OCI-LY3 (cell line): Measurements from ENCODE around the gene AGAP2.
A peak's percentile ranks its signal among the peaks of the same experiment; 100 is the strongest.

Source experiments
- H2AFZ ChIP-seq: fragments of 200-600, 300-600 bp; shearing (Covaris generic); 2 replicates; pipeline ENCODE4 v1.6.0; 2014; ENCODE audit warnings: antibody characterized with exemption, low read depth, low read length
- H3K27ac ChIP-seq: fragments of 200-600, 300-600 bp; sonication (generic); 2 replicates; pipeline ENCODE4 v1.5.1; 2014; ENCODE audit warnings: mild to moderate bottlenecking, low read length, moderate library complexity, mixed read lengths
- H3K27me3 ChIP-seq: fragments of 200-600, 300-600 bp; sonication (generic); 2 replicates; pipeline ENCODE4 v1.6.1; 2014; ENCODE audit warnings: low read depth, low read length, mixed read lengths
- H3K36me3 ChIP-seq: fragments of 200-600, 300-600 bp; sonication (generic); replicated peaks from 2 replicates; pipeline ENCODE3; 2014; ENCODE audit warnings: low read depth, low read length, mixed read lengths
- H3K4me1 ChIP-seq: fragments of 300-600, 200-600 bp; sonication (generic); 2 replicates; pipeline ENCODE4 v1.6.1; 2014; ENCODE audit warnings: low read length, mixed read lengths
- H3K4me2 ChIP-seq: fragments of 200-600, 300-600 bp; sonication (generic); 2 replicates; pipeline ENCODE4 v1.6.1; 2014; ENCODE audit warnings: low read length, mixed read lengths
- H3K4me3 ChIP-seq: fragments of 300-600, 200-600 bp; sonication (generic); 2 replicates; pipeline ENCODE4 v1.5.1; 2014; ENCODE audit warnings: antibody characterized with exemption, mild to moderate bottlenecking, low read length, moderate library complexity
- H3K79me2 ChIP-seq: fragments of 300-600, 200-600 bp; shearing (Covaris generic); 2 replicates; pipeline ENCODE4 v1.6.1; 2014; ENCODE audit warnings: mild to moderate bottlenecking, low read length, mixed read lengths
- H3K9ac ChIP-seq: fragments of 300-600, 200-600 bp; shearing (Covaris generic); 2 replicates; pipeline ENCODE4 v1.6.0; 2014; ENCODE audit warnings: mild to moderate bottlenecking, low read length, moderate library complexity
- H3K9me3 ChIP-seq: fragments of 200-600, 300-600 bp; shearing (Covaris generic); 2 replicates; pipeline ENCODE4 v1.6.1; 2014; ENCODE audit warnings: low read length, mixed read lengths; ENCODE audit not compliant: insufficient read depth
- H4K20me1 ChIP-seq: fragments of 200-600, 300-600 bp; sonication (generic); 2 replicates; pipeline ENCODE4 v1.6.1; 2016; ENCODE audit warnings: low read length, mixed read lengths; ENCODE audit not compliant: insufficient read depth
- EZH2phosphoT487 ChIP-seq: fragments of 200-600 bp; shearing (Covaris generic); IDR thresholded peaks from 2 replicates; pipeline ENCODE4 v1.6.1; 2018; ENCODE audit warnings: antibody characterized with exemption, mixed run types, low read depth
- TF ChIP-seq, protein P1 (sequence below): fragments of 200-600, 300-600 bp; sonication (generic); IDR thresholded peaks from 2 replicates; pipeline ENCODE4 v1.5.1; 2014; ENCODE audit warnings: antibody characterized with exemption, low read length, low read depth

Gene AGAP2

DNA sequence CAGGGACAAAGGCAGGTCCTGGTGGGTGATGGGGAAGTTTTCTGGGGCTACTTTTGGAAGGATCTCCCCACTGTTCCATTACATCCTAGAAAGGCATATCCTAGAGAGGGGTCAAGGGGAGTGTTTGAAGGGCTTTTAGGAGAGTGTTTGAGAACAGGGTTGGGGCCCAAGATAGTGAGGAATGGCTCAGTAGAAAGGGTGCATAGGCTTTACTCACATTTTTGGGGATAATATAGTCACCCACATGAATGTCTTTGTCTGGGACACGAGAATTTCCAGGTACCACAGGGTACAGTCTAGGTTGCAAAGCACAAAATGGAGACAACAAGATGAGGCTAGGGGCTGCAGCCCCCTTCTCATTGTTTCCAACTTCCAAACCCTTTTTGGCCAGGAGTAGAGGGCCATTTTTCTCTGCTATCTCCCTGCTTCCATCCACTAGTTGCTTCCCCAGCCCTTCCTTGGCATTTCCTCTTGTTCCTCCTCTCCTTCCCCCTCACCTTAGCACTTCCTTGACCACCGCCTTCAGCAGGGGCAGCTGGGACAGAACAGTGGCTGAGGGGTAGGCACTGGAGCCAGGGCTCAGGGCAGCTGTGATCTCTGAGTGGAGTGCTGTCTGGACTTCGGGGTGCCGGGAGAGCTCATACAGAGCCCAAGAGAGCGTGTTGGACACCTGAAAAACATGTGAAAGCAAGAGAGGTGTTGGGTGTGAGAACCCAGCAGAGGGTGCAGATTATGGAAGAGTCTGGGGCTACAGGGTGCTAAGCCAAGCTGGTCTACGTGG, 25.5 kb upstream of the AGAP2 start:
- TF ChIP-seq, protein P1, sequence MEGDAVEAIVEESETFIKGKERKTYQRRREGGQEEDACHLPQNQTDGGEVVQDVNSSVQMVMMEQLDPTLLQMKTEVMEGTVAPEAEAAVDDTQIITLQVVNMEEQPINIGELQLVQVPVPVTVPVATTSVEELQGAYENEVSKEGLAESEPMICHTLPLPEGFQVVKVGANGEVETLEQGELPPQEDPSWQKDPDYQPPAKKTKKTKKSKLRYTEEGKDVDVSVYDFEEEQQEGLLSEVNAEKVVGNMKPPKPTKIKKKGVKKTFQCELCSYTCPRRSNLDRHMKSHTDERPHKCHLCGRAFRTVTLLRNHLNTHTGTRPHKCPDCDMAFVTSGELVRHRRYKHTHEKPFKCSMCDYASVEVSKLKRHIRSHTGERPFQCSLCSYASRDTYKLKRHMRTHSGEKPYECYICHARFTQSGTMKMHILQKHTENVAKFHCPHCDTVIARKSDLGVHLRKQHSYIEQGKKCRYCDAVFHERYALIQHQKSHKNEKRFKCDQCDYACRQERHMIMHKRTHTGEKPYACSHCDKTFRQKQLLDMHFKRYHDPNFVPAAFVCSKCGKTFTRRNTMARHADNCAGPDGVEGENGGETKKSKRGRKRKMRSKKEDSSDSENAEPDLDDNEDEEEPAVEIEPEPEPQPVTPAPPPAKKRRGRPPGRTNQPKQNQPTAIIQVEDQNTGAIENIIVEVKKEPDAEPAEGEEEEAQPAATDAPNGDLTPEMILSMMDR: no peak
- no peak for TF ChIP-seq EZH2phosphoT487
- no peak overlapping the region for H3K9ac ChIP-seq
- no peak overlapping the region for H2AFZ ChIP-seq
- H4K20me1 ChIP-seq: peaks cover 22% of the 10 kb centered on the region
- H3K36me3 ChIP-seq: peaks cover 36% of the 10 kb centered on the region
- peak overlapping the region; percentile 83; the same call in 1 of the 2 replicates for H3K4me2 ChIP-seq
- no peaks in the 10 kb centered on the region for H3K27me3 ChIP-seq
- peaks cover 4% of the 10 kb centered on the region; the same call in 1 of the 2 replicates for H3K4me1 ChIP-seq
- no peaks in the 10 kb centered on the region for H3K9me3 ChIP-seq
- H3K27ac ChIP-seq: no peak overlapping the region
- peaks cover 9% of the 10 kb centered on the region; the same call in 1 of the 2 replicates for H3K79me2 ChIP-seq
- H3K4me3 ChIP-seq: no peak overlapping the region

DNA sequence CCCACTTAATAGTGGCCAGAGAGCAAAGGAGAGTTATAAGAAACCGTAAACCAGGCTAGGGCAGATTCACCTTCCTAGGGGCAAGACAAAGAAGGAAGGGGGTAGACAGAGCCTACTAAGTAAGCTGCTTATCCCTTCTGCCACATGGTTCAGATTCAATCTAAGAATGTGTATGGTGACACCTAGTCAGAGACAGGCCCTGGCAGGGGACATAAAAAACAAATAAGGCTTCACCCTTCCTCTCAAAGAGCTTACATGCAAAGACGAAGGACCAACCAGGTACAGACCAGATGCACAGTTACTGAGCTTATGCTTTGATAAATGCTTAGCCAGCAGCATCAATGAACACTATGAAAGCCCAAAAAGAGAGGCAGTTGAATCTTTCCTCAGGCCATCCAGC, 23.9 kb upstream of the AGAP2 start:
- Histone ChIP-seq H2AFZ (no peak overlapping the region), H3K27ac (no peak overlapping the region), H3K27me3 (no peaks in the 10 kb centered on the region), H3K4me1 (peaks cover 4% of the 10 kb centered on the region; the same call in 1 of the 2 replicates), H3K9ac (no peak overlapping the region), H3K79me2 (peaks cover 19% of the 10 kb centered on the region; the same call in 1 of the 2 replicates), H3K4me3 (no peak overlapping the region), H3K36me3 (peaks cover 49% of the 10 kb centered on the region), H3K9me3 (no peaks in the 10 kb centered on the region), H4K20me1 (peaks cover 25% of the 10 kb centered on the region), H3K4me2 (no peak overlapping the region)
- TF ChIP-seq, protein P1: no peak
- no peak for TF ChIP-seq EZH2phosphoT487

DNA sequence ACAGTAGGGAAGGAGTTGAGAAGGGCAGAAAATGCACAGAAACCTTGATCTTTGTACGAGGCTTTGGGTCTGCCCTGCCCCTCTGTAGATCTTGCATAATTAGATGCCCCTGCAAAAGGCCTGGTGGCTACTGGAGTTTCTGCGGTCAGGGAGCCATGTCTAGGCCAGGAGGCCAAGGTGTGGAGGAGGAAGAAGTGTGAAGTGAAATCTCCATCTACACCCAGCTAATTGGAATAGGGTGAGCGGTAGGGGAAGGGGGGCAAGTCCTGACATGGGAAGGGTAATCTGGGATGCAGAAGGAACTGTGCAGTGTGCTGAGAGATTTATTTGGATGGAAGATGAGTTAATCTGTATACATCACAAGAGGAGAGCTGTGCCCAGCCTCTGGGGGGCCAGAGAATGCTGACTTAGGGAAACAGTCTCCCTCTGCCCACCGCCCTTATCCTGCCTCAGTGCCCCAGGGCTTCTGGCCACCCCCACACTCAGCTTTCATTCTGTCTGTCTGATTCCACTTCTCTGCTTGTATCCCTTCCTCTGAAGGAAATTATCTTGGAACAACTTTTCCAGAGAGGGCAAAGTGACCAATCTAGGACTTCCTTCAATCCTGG, 23.0 kb upstream of the AGAP2 start:
- H3K27ac ChIP-seq: no peak overlapping the region
- H2AFZ ChIP-seq: no peak overlapping the region
- H3K79me2 ChIP-seq: peaks cover 27% of the 10 kb centered on the region
- peaks cover 48% of the 10 kb centered on the region for H3K36me3 ChIP-seq
- H4K20me1 ChIP-seq: peaks cover 25% of the 10 kb centered on the region
- no peak overlapping the region for H3K9ac ChIP-seq
- H3K4me1 ChIP-seq: peaks cover 10% of the 10 kb centered on the region
- TF ChIP-seq, protein P1: no peak
- TF ChIP-seq EZH2phosphoT487: no peak
- H3K9me3 ChIP-seq: no peaks in the 10 kb centered on the region
- H3K27me3 ChIP-seq: no peaks in the 10 kb centered on the region
- no peak overlapping the region for H3K4me2 ChIP-seq
- H3K4me3 ChIP-seq: no peak overlapping the region

DNA sequence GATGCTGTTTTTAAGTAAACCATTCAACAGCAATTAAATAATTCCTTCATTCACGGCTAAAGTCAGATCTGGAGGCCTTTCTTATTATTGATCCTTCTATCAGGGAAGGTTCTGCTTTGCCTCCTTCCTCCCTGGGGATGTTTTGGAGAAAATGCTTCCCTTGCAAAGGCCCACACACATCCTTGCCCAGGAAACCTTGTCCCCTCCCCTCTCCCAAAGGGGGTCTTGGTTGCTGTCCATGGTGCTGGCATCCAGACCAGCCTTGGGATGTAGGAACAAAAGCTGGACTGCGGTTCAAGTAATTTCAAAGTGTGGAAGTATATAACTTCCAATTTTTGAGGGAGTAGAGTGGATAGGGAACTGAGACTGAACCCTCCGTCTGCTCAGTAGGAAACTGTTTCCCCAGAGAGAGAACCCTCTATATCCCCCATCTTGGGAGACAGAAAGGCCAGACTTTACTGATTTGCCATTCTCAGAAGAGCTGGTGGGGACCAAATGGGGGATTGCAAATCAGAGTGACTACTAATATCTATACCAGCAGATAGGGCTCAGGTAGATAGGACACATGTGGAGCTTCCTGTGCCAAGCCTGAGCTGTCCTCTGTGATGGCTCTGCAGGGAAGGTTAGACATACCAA, 21.9 kb upstream of the AGAP2 start:
- no peak overlapping the region for H3K9ac ChIP-seq
- H3K4me3 ChIP-seq: no peak overlapping the region
- H3K36me3 ChIP-seq: peaks cover 46% of the 10 kb centered on the region
- no peak overlapping the region for H2AFZ ChIP-seq
- H3K4me1 ChIP-seq: peaks cover 11% of the 10 kb centered on the region
- no peak for TF ChIP-seq EZH2phosphoT487
- TF ChIP-seq, protein P1: no peak
- H3K4me2 ChIP-seq: no peak overlapping the region
- peaks cover 25% of the 10 kb centered on the region for H4K20me1 ChIP-seq
- H3K9me3 ChIP-seq: no peaks in the 10 kb centered on the region
- H3K79me2 ChIP-seq: peaks cover 37% of the 10 kb centered on the region
- no peaks in the 10 kb centered on the region for H3K27me3 ChIP-seq
- H3K27ac ChIP-seq: no peak overlapping the region
